H1 (cell line): Measurements from ENCODE around the gene NR5A2. TPM values are rescaled to one million over a fixed set of nuclear protein-coding genes. Genes with fewer than 3 reads are reported as not detected.

ENCODE experiments used
- ASH2L ChIP-seq: fragments of 200-600, 300-600 bp; sonication (generic); IDR thresholded peaks from one replicate; pipeline ENCODE4 v1.7.1; 2017; ENCODE audit warnings: low read length
- BRCA1 ChIP-seq: IDR thresholded peaks from 2 replicates; pipeline ENCODE4 v1.6.1; 2012; ENCODE audit warnings: low read depth, low read length, improper control_type of control experiment
- CREB1 ChIP-seq: IDR thresholded peaks from 2 replicates; pipeline ENCODE4 v1.6.1; 2012; ENCODE audit warnings: inconsistent platforms
- EP300 ChIP-seq, 2 experiments: IDR thresholded peaks; 1 replicate in 1 of 2; 2 replicates in 1 of 2; pipeline ENCODE4 v1.6.1; 2011 to 2012; ENCODE audit warnings: low read depth in 2 of 2, low read length in 2 of 2, mild to moderate bottlenecking in 2 of 2, borderline replicate concordance in 1 of 2, inconsistent platforms in 1 of 2, moderate library complexity in 1 of 2
- MAFK ChIP-seq: IDR thresholded peaks from 2 replicates; pipeline ENCODE4 v1.6.1; 2012; ENCODE audit warnings: low read depth, mild to moderate bottlenecking, improper control_type of control experiment, low read length
- POLR2AphosphoS5 ChIP-seq: IDR thresholded peaks from 2 replicates; pipeline ENCODE4 v1.6.1; 2011; ENCODE audit warnings: low read depth, low read length
- SIN3A ChIP-seq, 2 experiments: IDR thresholded peaks in 1 of 2; conservative IDR thresholded peaks in 1 of 2; 2 replicates each; pipeline ENCODE4 v1.6.1; 2011 to 2012; ENCODE audit warnings: low read length in 2 of 2, improper control_type of control experiment in 1 of 2, low read depth in 1 of 2, mild to moderate bottlenecking in 1 of 2
- TBP ChIP-seq: IDR thresholded peaks from 2 replicates; pipeline ENCODE4 v1.6.1; 2011; ENCODE audit warnings: low read depth, low read length, improper control_type of control experiment
- YY1 ChIP-seq: IDR thresholded peaks from 2 replicates; pipeline ENCODE4 v1.6.1; 2011; ENCODE audit warnings: low read depth, mild to moderate bottlenecking, low read length
- polyA plus RNA-seq, 7 experiments: library from polyadenylated mRNA; depleted of rRNA in 3 of 7; stranded (reverse) in 5 of 7; unstranded in 2 of 7; fragments of >200 nt in 5 of 7; fragments of 200-250 nt in 2 of 7; gene quantifications; 1 replicate in 5 of 7; 2 replicates in 1 of 7; 4 replicates in 1 of 7; pipeline versions ENCODE4 v1.2.1 to v1.2.3, GENCODE V29; 2011 to 2013; ENCODE audit warnings: missing spikeins in 2 of 7, mixed read lengths in 2 of 7
- total RNA-seq: library from RNA; stranded (reverse); fragmentation: NEBNext Ultra II Directional; extraction: Animal tissue kit (Norgen Biotek cat#: 25700); gene quantifications from 2 replicates; pipeline ENCODE4 v1.2.1, GENCODE V29; 2021

The NR5A2 gene
- total and polyA plus RNA-seq, 2 of the 8 experiments (the other 6 are each of a cell fraction or from before 2014, with no cell fraction given): 1.7 to 11.6 TPM

- no peak for TF ChIP-seq TBP
- no peak for TF ChIP-seq ASH2L
- TF ChIP-seq EP300 (IDR thresholded peaks at IDR 0.05; ENCODE audit: borderline replicate concordance in 1 of 2, low read depth in 2 of 2, low read length in 2 of 2): no peak
- TF ChIP-seq BRCA1: no peak
- no peak for TF ChIP-seq CREB1
- no peak for TF ChIP-seq YY1
- TF ChIP-seq SIN3A (conservative IDR thresholded peaks at IDR 0.05 in 1 of 2, IDR thresholded peaks at IDR 0.05 in 1 of 2; ENCODE audit: low read depth in 1 of 2, low read length in 2 of 2): no peak
- TF ChIP-seq POLR2AphosphoS5: no peak
- TF ChIP-seq MAFK: no peak
- TF ChIP-seq, all 59 proteins: peak for 0
These were observed 115.8 kb downstream of the NR5A2 start (continued) for GRCh38 chr1:200143347-200143746.
